Heart left ventricle (tissue), 16 donors: ENCODE data around the gene ZFR2. TPM values are rescaled to one million over a fixed set of nuclear protein-coding genes. Genes with fewer than 3 reads are reported as not detected.
"Not testable (repeated sequence)": the region's sequence is repeated elsewhere in the genome, so short reads cannot be mapped to it uniquely, and the experiment has no call there.

Experiments
- ATAC-seq, 4 donors: fragments of 200-7000 bp; cut with Tn5 transposase; one replicate each; pipeline ENCODE4 v1.9.1; 2020 to 2022; ENCODE audit warnings: moderate library complexity in 4 of 4, mild to moderate bottlenecking in 3 of 4, moderate number of reproducible peaks in 1 of 4
- DNase-seq, 5 donors: peaks; one replicate each; pipeline ENCODE4 v3.0.0-alpha.2; 2020
- H3K27ac ChIP-seq, 12 donors: fragments of 200-600 bp; sonication (generic) in 4 of 12; one replicate each; pipeline versions ENCODE4 v1.5.0 to v1.8.0; 2016 to 2022; ENCODE audit warnings: mild to moderate bottlenecking in 2 of 12
- H3K27me3 ChIP-seq, 9 donors: fragments of 200-600 bp; sonication (generic) in 2 of 9; one replicate each; pipeline versions ENCODE4 v1.5.1 to v1.8.0; 2016 to 2022; ENCODE audit warnings: mild to moderate bottlenecking in 3 of 9
- H3K36me3 ChIP-seq, 9 donors: fragments of 200-600 bp; sonication (generic) in 2 of 9; one replicate each; pipeline versions ENCODE4 v1.5.0 to v1.8.0; 2018 to 2022; ENCODE audit warnings: mild to moderate bottlenecking in 2 of 9
- H3K4me1 ChIP-seq, 12 donors: fragments of 200-600 bp; sonication (generic) in 4 of 12; one replicate each; pipeline versions ENCODE4 v1.5.0 to v1.8.0; 2016 to 2022; ENCODE audit warnings: mild to moderate bottlenecking in 3 of 12
- H3K4me3 ChIP-seq, 12 donors: fragments of 200-600 bp; sonication (generic) in 4 of 12; one replicate each; pipeline versions ENCODE4 v1.5.0 to v1.8.0; 2017 to 2022; ENCODE audit warnings: mild to moderate bottlenecking in 9 of 12, moderate library complexity in 4 of 12
- H3K9me3 ChIP-seq, 12 donors: fragments of 200-600 bp; sonication (generic) in 4 of 12; one replicate each; pipeline versions ENCODE4 v1.5.0 to v1.8.0; 2016 to 2022; ENCODE audit warnings: mild to moderate bottlenecking in 1 of 12
- POLR2A ChIP-seq, 2 donors: fragments of 450-650 bp; IDR thresholded peaks; one replicate each; pipeline ENCODE4 v1.6.1; 2017; ENCODE audit warnings: antibody characterized with exemption in 2 of 2, mild to moderate bottlenecking in 2 of 2, moderate library complexity in 2 of 2
- WGBS, 4 donors: extraction: QIAGEN DNeasy Blood & Tissue Kit in 2 of 4; methylation state at CpG; one replicate each; pipeline versions ENCODE4 v1.1.5 to v1.1.7; 2013 to 2018; 5-methylcytosine and 5-hydroxymethylcytosine counted together
- intact Hi-C, 10 donors: fragments of 100-400 bp; cut with DNase I; formaldehyde crosslinking; loops; one replicate each; pipeline versions ENCODE4 v1.11.1 to v1.14.2; 2022
- polyA plus RNA-seq, 2 donors: library from polyadenylated mRNA; stranded (reverse); fragments of 200-250 nt; gene quantifications; one replicate each; pipeline ENCODE4 v1.2.3, GENCODE V29; 2013
- total RNA-seq, 9 donors: library from RNA; depleted of rRNA in 2 of 9; stranded (reverse); fragments of >200 nt in 2 of 9; fragmentation: NEBNext Ultra II Directional in 3 of 9; extraction: Animal tissue kit (Norgen Biotek cat#: 25700) in 3 of 9; gene quantifications; one replicate each; pipeline versions ENCODE4 v1.1.0 to v1.2.4, GENCODE V29; 2016 to 2023
- TF ChIP-seq, protein P1 (sequence below), 12 donors: fragments of 200-600 bp; sonication (generic) in 4 of 12; IDR thresholded peaks; one replicate each; pipeline versions ENCODE4 v1.5.0 to v1.8.0; 2018 to 2022; ENCODE audit warnings: antibody characterized with exemption in 12 of 12, mild to moderate bottlenecking in 5 of 12
- donor health status: ischemic (EF 13 %, LVEDD 7.1; RV severe dilation, severe dysfunction).
- donor health status: healthy with polysubstance abuse.
- donor health status: DM: no; HTN: yes; CAD: no.
- donor health status: DM: no; HTN: no; CAD: no.
- donor health status: ischemic (EF 25% LVEDD 6.9; RV normal size, moderate dysfunction).
- donor health status: ischemic (EF 25% LVEDD 5.7; RV mildly dilated, moderate dysfunction).
- donor health status: healthy.
- donor health status: DM: yes; HTN: yes; CAD: no.
- donor health status: ischemic (EF 35%, LVEDD 5.7; RV mildly dilated, moderate dysfunction).
- donor health status: nonischemic (EF 11% LVEDD 7.7; RV severe dilation, severe dysfunction).
- donor health status: DM: yes; HTN: yes; CAD: no.
- donor health status: PGD.
- donor health status: ischemic (EF 29% LVEDD 5.4; RV normal size, mild dysfunction).
- donor health status: nonischemic (EF 23%, LVEDD 6.1; RV moderate dilation, normal function).

ZFR2 gene
- total and polyA plus RNA-seq, 11 donors: 0.08 to 0.16 TPM; not detected in 9

DNA sequence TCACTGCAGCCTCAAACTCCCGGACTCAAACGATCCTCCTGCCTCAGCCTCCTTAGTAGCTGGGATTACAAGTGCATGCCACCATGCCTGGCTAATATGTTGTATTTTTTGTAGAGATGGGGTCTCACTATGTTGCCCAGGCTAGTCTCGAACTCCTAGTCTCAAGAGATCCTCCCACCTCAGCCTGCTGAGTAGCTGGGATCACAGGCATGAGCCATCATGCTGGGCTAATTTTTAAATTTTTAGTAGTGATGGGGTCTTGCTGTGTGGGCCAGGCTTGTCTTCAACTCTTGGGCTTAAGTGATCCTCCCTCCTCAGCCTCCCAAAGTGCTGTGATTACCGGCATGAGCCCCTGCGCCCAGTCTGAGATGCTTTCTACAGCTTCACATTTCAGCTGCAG lies 26.9 kb upstream of the ZFR2 start:
- DNase-seq: no peak
- H3K27ac ChIP-seq: no peak overlapping the region
- H3K9me3 ChIP-seq: peaks cover 0 to 11% (median 3%) of the 10 kb centered on the region in 12 donors
- no peaks in the 10 kb centered on the region for H3K27me3 ChIP-seq
- H3K36me3 ChIP-seq: no peaks in the 10 kb centered on the region
- WGBS, 4 donors: 77 to 89% (median 85%) methylated on average over 5 of the region's 5 CpGs
- intact Hi-C loops: no loop called here
- no peak for ATAC-seq
- no peak for TF ChIP-seq POLR2A (IDR thresholded peaks at IDR 0.05)
- TF ChIP-seq, protein P1, sequence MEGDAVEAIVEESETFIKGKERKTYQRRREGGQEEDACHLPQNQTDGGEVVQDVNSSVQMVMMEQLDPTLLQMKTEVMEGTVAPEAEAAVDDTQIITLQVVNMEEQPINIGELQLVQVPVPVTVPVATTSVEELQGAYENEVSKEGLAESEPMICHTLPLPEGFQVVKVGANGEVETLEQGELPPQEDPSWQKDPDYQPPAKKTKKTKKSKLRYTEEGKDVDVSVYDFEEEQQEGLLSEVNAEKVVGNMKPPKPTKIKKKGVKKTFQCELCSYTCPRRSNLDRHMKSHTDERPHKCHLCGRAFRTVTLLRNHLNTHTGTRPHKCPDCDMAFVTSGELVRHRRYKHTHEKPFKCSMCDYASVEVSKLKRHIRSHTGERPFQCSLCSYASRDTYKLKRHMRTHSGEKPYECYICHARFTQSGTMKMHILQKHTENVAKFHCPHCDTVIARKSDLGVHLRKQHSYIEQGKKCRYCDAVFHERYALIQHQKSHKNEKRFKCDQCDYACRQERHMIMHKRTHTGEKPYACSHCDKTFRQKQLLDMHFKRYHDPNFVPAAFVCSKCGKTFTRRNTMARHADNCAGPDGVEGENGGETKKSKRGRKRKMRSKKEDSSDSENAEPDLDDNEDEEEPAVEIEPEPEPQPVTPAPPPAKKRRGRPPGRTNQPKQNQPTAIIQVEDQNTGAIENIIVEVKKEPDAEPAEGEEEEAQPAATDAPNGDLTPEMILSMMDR (IDR thresholded peaks at IDR 0.05): no peak
- H3K4me1 ChIP-seq: no peaks in the 10 kb centered on the region
- H3K4me3 ChIP-seq: no peak overlapping the region

DNA sequence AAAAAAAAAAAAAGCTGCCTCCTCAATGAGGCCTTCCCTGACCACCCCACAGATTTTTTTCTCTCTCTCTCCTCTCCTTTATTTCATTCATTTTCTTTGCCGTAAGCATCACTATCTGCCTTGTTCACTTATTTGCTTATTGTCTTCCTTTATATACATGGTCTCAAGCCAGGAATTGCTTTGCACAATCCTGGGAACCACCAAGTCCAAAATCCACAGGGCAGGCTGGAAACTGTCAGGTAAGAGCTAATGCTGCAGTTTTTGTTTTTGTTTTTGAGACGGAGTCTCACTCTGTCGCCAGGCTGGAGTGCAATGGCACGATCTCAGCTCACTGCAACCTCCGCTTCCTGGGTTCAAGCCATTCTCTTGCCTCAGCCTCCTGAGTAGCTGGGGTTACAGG lies 26.1 kb upstream of the ZFR2 start:
- H3K27ac ChIP-seq, DNase-seq, H3K36me3 ChIP-seq, intact Hi-C loops, H3K27me3 ChIP-seq, H3K4me3 ChIP-seq, ATAC-seq, H3K4me1 ChIP-seq: not testable (repeated sequence)
- peaks cover 0 to 11% (median 3%) of the 10 kb centered on the region in 12 donors for H3K9me3 ChIP-seq
- 85 to 91% (median 88%) methylated on average over 5 of the region's 5 CpGs for WGBS, 4 donors

- no peaks in the 10 kb centered on the region for H3K27me3 ChIP-seq
- intact Hi-C loops: no loop called here
- ATAC-seq (peak in 3 of 4 donors; percentile 67 to 83 (median 74)), DNase-seq (peak in 2 of 5 donors; percentile 39 to 51)
- H3K9me3 ChIP-seq: peaks cover 0 to 8% (median 2%) of the 10 kb centered on the region in 12 donors
- no peaks in the 10 kb centered on the region for H3K36me3 ChIP-seq
- TF ChIP-seq POLR2A (IDR thresholded peaks at IDR 0.05): no peak
- TF ChIP-seq, protein P1 (IDR thresholded peaks at IDR 0.05): no peak
- H3K4me1 ChIP-seq: no peaks in the 10 kb centered on the region
- WGBS, 4 donors: 59 to 64% (median 61%) methylated on average over 12 of the region's 12 CpGs
- H3K27ac ChIP-seq: no peak overlapping the region
- no peak overlapping the region for H3K4me3 ChIP-seq
Observed at GRCh38 chr19:3893509-3894179, 24.8 kb upstream of the ZFR2 start.

DNA sequence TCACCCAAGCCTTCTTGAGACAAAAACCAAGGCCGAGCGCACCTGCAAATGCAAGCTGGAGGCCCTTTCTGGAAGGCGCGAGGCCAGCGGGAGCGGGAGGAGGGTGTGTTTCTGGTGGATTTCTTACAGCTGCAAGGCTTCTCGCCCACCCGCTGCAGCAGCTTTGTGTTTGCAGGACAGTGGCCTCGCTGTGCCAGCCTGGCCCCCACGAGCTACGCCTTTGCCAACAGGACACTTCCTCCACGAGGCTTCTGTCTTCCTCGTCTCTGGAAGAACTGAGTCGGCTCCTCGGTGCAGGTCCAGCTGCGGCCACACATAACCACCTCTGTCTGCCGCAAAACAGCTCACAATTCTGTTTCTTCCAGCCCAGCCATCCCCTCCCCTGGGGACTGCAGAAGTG lies 21.8 kb upstream of the ZFR2 start:
- 83 to 88% (median 84%) methylated on average over 8 to 17 of the region's 17 CpGs for whole genome bisulfite sequencing, 4 donors
- no peak for DNase-seq
- H3K36me3 ChIP-seq: no peaks in the 10 kb centered on the region
- H3K27ac ChIP-seq: no peak overlapping the region
- ATAC-seq: no peak
- H3K4me3 ChIP-seq: no peak overlapping the region
- peaks cover 0 to 5% (median 0%) of the 10 kb centered on the region in 9 donors for H3K27me3 ChIP-seq
- no peaks in the 10 kb centered on the region for H3K4me1 ChIP-seq
- intact Hi-C loops: no loop called here
- no peaks in the 10 kb centered on the region for H3K9me3 ChIP-seq
- TF ChIP-seq POLR2A (IDR thresholded peaks at IDR 0.05): no peak
- TF ChIP-seq, protein P1 (IDR thresholded peaks at IDR 0.05): no peak

DNA sequence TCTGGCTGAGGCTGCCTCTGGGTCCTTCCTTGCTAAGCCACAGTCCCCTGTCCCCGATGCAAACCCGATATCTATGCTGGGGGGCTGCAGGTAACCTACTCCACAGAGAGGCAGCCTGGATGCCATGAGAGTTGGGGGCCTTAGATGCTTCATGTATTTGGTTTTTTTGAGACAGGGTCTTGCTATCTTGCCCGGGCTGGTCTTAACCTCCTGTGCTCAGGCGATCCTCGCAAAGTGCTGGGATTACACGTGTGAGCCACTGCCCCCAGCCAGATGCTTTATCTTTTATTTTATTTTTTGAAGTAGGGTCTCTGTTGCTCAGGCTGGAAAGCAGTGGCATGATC lies 13.2 kb upstream of the ZFR2 start:
- peaks cover 20 to 78% (median 49%) of the 10 kb centered on the region in 9 donors for H3K27me3 ChIP-seq
- H3K27ac ChIP-seq: no peak overlapping the region
- H3K4me3 ChIP-seq: no peak overlapping the region
- WGBS, 4 donors: 14 to 27% (median 23%) methylated on average over 6 of the region's 6 CpGs
- TF ChIP-seq POLR2A (IDR thresholded peaks at IDR 0.05): no peak
- TF ChIP-seq, protein P1 (IDR thresholded peaks at IDR 0.05): no peak
- intact Hi-C loops: no loop called here
- ATAC-seq (no peak), DNase-seq (no peak)
- no peaks in the 10 kb centered on the region for H3K9me3 ChIP-seq
- no peaks in the 10 kb centered on the region for H3K4me1 ChIP-seq
- H3K36me3 ChIP-seq: no peaks in the 10 kb centered on the region
